ENCODE data around the gene ID2.

The ID2 gene

GRCh38 chr2:8699839-8700238, 18.0 kb downstream of the ID2 start:
- Histone ChIP-seq H3K4me3 (ENCODE audit: low read depth, low read length) (no peak overlapping the region), H3K36me3 (ENCODE audit: control insufficient read depth in 2 of 2, insufficient read depth in 1 of 2, low read length in 2 of 2) (no peaks in the 10 kb centered on the region), H3K4me1 (ENCODE audit: control insufficient read depth, insufficient read depth, low read length) (no peaks in the 10 kb centered on the region; the same call in 1 of the 2 replicates), H3K27ac (ENCODE audit: extremely low read depth, low read depth, low read length) (no peak overlapping the region), H3K9me3 (ENCODE audit: control insufficient read depth, insufficient read depth, low read depth, low read length) (no peaks in the 10 kb centered on the region)
- POLR2A ChIA-PET, result no interaction called here
- CTCF ChIA-PET, result interaction anchor here (0.7 kb wide), 2 partner anchors 936 to 1273 kb away, joined by 3 read pairs; no protein-coding TSS in a partner anchor
- no peak for TF ChIP-seq ZNF677 (tag by site-specific recombination; IDR thresholded peaks at IDR 0.05)
- no peak for TF ChIP-seq RBAK (tag by site-specific recombination; IDR thresholded peaks at IDR 0.05)
- no peak for TF ChIP-seq GFI1B (tag by site-specific recombination; IDR thresholded peaks at IDR 0.05)
- no peak for TF ChIP-seq ZNF514 (tag by site-specific recombination; IDR thresholded peaks at IDR 0.05)
- TF ChIP-seq KLF9 (tag by site-specific recombination; IDR thresholded peaks at IDR 0.05; ENCODE audit: low read depth), result no peak
- TF ChIP-seq ZBTB20 (tag by site-specific recombination; IDR thresholded peaks at IDR 0.05), result no peak
- TF ChIP-seq ZNF558 (tag by site-specific recombination; IDR thresholded peaks at IDR 0.05), result no peak

- ChIA-PET POLR2A (interaction anchor here (0.7 kb wide), 1 partner anchor 19 kb away, joined by 3 read pairs; no protein-coding TSS in a partner anchor), CTCF (interaction anchor here (1.9 kb wide), 1 partner anchor 8 kb away, joined by 5 read pairs; no protein-coding TSS in a partner anchor)
- no peak for TF ChIP-seq ZNF777 (tag by site-specific recombination; IDR thresholded peaks at IDR 0.05; ENCODE audit: borderline replicate concordance)
- TF ChIP-seq ZNF776 (tag by site-specific recombination; IDR thresholded peaks at IDR 0.05; ENCODE audit: borderline replicate concordance), result no peak
- no peak for TF ChIP-seq WT1 (tag by site-specific recombination; IDR thresholded peaks at IDR 0.05)
- no peak for TF ChIP-seq IKZF3 (tag by site-specific recombination; IDR thresholded peaks at IDR 0.05)
- no peak for TF ChIP-seq ZNF292 (tag by site-specific recombination; IDR thresholded peaks at IDR 0.05; ENCODE audit: borderline replicate concordance, low read depth)
- no peak for TF ChIP-seq ZNF366 (tag by site-specific recombination; conservative IDR thresholded peaks at IDR 0.05)
- TF ChIP-seq ZNF148 (tag by site-specific recombination; IDR thresholded peaks at IDR 0.05; ENCODE audit: borderline replicate concordance), result no peak
- TF ChIP-seq ZBTB20 (tag by site-specific recombination; IDR thresholded peaks at IDR 0.05), result no peak
- no peak for TF ChIP-seq ZNF704 (tag by site-specific recombination; IDR thresholded peaks at IDR 0.05)
- no peak for TF ChIP-seq SP2 (tag by site-specific recombination; IDR thresholded peaks at IDR 0.05)
- no peak for TF ChIP-seq ZNF529 (tag by site-specific recombination; IDR thresholded peaks at IDR 0.05; ENCODE audit: insufficient replicate concordance)
- no peak for TF ChIP-seq ZNF2 (tag by site-specific recombination; IDR thresholded peaks at IDR 0.05)
- TF ChIP-seq KLF17 (tag by site-specific recombination; IDR thresholded peaks at IDR 0.05), result no peak
- TF ChIP-seq ZIC2 (tag by site-specific recombination; IDR thresholded peaks at IDR 0.05), result no peak
- no peak for TF ChIP-seq ZNF747 (tag by site-specific recombination; IDR thresholded peaks at IDR 0.05)
- no peak for TF ChIP-seq GFI1B (tag by site-specific recombination; IDR thresholded peaks at IDR 0.05)
- no peak for TF ChIP-seq ZBTB26 (tag by site-specific recombination; optimal IDR thresholded peaks at IDR 0.05)
- TF ChIP-seq ZNF843 (tag by site-specific recombination; IDR thresholded peaks at IDR 0.05), result no peak
- no peak for TF ChIP-seq ZNF76 (tag by site-specific recombination; IDR thresholded peaks at IDR 0.05; ENCODE audit: borderline replicate concordance, low read depth)
- no peak for TF ChIP-seq ZNF416 (tag by site-specific recombination; IDR thresholded peaks at IDR 0.05)
- Histone ChIP-seq H3K27ac (ENCODE audit: extremely low read depth, low read depth, low read length) (no peak overlapping the region), H3K4me3 (ENCODE audit: low read depth, low read length) (no peak overlapping the region), H3K36me3 (ENCODE audit: control insufficient read depth in 2 of 2, insufficient read depth in 1 of 2, low read length in 2 of 2) (no peaks in the 10 kb centered on the region), H3K4me1 (ENCODE audit: control insufficient read depth, insufficient read depth, low read length) (no peaks in the 10 kb centered on the region), H3K9me3 (ENCODE audit: control insufficient read depth, insufficient read depth, low read depth, low read length) (no peaks in the 10 kb centered on the region)
Observed at GRCh38 chr2:8701681-8702379, 20.0 kb downstream of the ID2 start.
